Prostate gland (tissue), 2 donors: ENCODE data around the gene MYH15.

Experiments used
- POLR2A ChIP-seq: fragments of 450-650 bp; IDR thresholded peaks from one replicate; pipeline ENCODE4 v1.6.1; 2016; ENCODE audit warnings: antibody characterized with exemption, mild to moderate bottlenecking
- POLR2AphosphoS5 ChIP-seq: sonication (generic); formaldehyde crosslinking; IDR thresholded peaks from one replicate; pipeline ENCODE4 v1.6.1; 2017; ENCODE audit warnings: antibody characterized with exemption
- TF ChIP-seq, protein P1 (sequence below), 4 experiments: fragments of 200-600 bp in 2 of 4; fragments of 450-650 bp in 2 of 4; sonication (generic) in 2 of 4; IDR thresholded peaks; 1 replicate in 3 of 4; 2 replicates in 1 of 4; pipeline ENCODE4 v1.5.1; 2016 to 2019; ENCODE audit warnings: antibody characterized with exemption in 4 of 4, mild to moderate bottlenecking in 2 of 4, moderate library complexity in 2 of 4

DNA sequence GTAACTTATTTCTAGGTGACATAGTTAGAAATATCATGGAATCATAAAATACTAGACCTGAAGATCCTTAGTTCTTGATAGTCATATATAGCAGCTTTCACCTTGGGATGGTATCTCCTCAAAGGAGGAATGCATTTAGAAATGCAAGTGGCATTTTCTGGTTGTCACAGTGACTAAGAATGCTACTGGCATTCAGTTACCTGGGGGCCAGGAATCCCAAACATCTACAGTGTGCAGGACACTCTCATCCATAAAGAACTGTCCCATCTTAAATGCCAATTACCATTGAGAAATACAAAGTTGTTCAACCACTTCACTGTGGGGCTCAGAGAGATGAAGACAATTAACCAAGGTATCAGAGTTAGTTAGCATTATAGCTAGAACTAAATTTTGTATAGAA, 36.7 kb downstream of the MYH15 start:
- TF ChIP-seq, protein P1, sequence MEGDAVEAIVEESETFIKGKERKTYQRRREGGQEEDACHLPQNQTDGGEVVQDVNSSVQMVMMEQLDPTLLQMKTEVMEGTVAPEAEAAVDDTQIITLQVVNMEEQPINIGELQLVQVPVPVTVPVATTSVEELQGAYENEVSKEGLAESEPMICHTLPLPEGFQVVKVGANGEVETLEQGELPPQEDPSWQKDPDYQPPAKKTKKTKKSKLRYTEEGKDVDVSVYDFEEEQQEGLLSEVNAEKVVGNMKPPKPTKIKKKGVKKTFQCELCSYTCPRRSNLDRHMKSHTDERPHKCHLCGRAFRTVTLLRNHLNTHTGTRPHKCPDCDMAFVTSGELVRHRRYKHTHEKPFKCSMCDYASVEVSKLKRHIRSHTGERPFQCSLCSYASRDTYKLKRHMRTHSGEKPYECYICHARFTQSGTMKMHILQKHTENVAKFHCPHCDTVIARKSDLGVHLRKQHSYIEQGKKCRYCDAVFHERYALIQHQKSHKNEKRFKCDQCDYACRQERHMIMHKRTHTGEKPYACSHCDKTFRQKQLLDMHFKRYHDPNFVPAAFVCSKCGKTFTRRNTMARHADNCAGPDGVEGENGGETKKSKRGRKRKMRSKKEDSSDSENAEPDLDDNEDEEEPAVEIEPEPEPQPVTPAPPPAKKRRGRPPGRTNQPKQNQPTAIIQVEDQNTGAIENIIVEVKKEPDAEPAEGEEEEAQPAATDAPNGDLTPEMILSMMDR (IDR thresholded peaks at IDR 0.05): no peak
- no peak for TF ChIP-seq POLR2A
- TF ChIP-seq POLR2AphosphoS5: no peak
